Amniotic epithelial cell (primary cell): ENCODE measurements around the gene CUEDC1.
"Not testable (repeated sequence)": the region's sequence is repeated elsewhere in the genome, so short reads cannot be mapped to it uniquely, and the experiment has no call there.

Source experiments
- DNase-seq: peaks from one replicate; pipeline ENCODE4 v3.0.0-alpha.2; 2010; ENCODE audit warnings: low read depth

The CUEDC1 gene

GRCh38 chr17:57985675-57985974 lies 30.4 kb upstream of the CUEDC1 start:
- peak; percentile 55 for DNase-seq

- DNase-seq, result no peak
Measured at GRCh38 chr17:57984936-57985674, 29.9 kb upstream of the CUEDC1 start.

- peak; percentile 55 for DNase-seq
Measured at GRCh38 chr17:57984261-57984890, 29.2 kb upstream of the CUEDC1 start.

GRCh38 chr17:57983446-57983845 lies 28.2 kb upstream of the CUEDC1 start:
- DNase-seq, result no peak

- DNase-seq, result no peak
Measured at GRCh38 chr17:57982452-57983170, 27.4 kb upstream of the CUEDC1 start.

GRCh38 chr17:57980522-57980921 lies 25.3 kb upstream of the CUEDC1 start:
- no peak for DNase-seq

GRCh38 chr17:57979076-57979475 lies 23.9 kb upstream of the CUEDC1 start:
- no peak for DNase-seq

- no peak for DNase-seq
Measured at GRCh38 chr17:57976594-57976993, 21.4 kb upstream of the CUEDC1 start.

- peak; percentile 82 for DNase-seq
Measured at GRCh38 chr17:57975044-57975443, 19.8 kb upstream of the CUEDC1 start.

GRCh38 chr17:57974053-57974824 lies 19.0 kb upstream of the CUEDC1 start:
- DNase-seq, result not testable (repeated sequence)

GRCh38 chr17:57972151-57972550 lies 16.9 kb upstream of the CUEDC1 start:
- DNase-seq, result no peak

- no peak for DNase-seq
Measured at GRCh38 chr17:57971572-57971971, 16.4 kb upstream of the CUEDC1 start.

- no peak for DNase-seq
Measured at GRCh38 chr17:57970710-57971109, 15.5 kb upstream of the CUEDC1 start.

GRCh38 chr17:57968456-57968855 lies 13.2 kb upstream of the CUEDC1 start:
- DNase-seq, result no peak

- DNase-seq, result no peak
Measured at GRCh38 chr17:57966875-57967274, 11.7 kb upstream of the CUEDC1 start.

GRCh38 chr17:57966246-57966645 lies 11.0 kb upstream of the CUEDC1 start:
- no peak for DNase-seq

GRCh38 chr17:57965521-57966160 lies 10.4 kb upstream of the CUEDC1 start:
- no peak for DNase-seq

- no peak for DNase-seq
Measured at GRCh38 chr17:57963149-57963511, 7.9 kb upstream of the CUEDC1 start.

GRCh38 chr17:57962279-57963148 lies 7.3 kb upstream of the CUEDC1 start:
- no peak for DNase-seq

GRCh38 chr17:57959929-57960328 lies 4.7 kb upstream of the CUEDC1 start:
- no peak for DNase-seq

- not testable (repeated sequence) for DNase-seq
Measured at GRCh38 chr17:57958391-57958790, 3.2 kb upstream of the CUEDC1 start.
